Femur (tissue), 1 donor: ENCODE measurements around the gene SYT8.

Source experiments
- DNase-seq: peaks from one replicate; pipeline ENCODE4 v3.0.0-alpha.2; 2017

Gene SYT8

GRCh38 chr11:1832920-1833295 is 1.9 kb upstream of the SYT8 start:
- peak; percentile 22 for DNase-seq

- no peak for DNase-seq
Observed at GRCh38 chr11:1834062-1834610, 654 bp upstream of the SYT8 start.

- DNase-seq = no peak
Observed at GRCh38 chr11:1835671-1836010, 851 bp downstream of the SYT8 start.

GRCh38 chr11:1836011-1836945 is 1.5 kb downstream of the SYT8 start:
- DNase-seq = no peak

GRCh38 chr11:1837171-1838076 is 2.6 kb downstream of the SYT8 start:
- DNase-seq = peak; percentile 91

- no peak for DNase-seq
Observed at GRCh38 chr11:1838077-1838425, 3.3 kb downstream of the SYT8 start.

- peak; percentile 72 for DNase-seq
Observed at GRCh38 chr11:1838426-1839144, 3.8 kb downstream of the SYT8 start, which contains the start of gene TNNI2. Gene TNNI2, plus strand, starts transcription at chr11:1838981. Its CDS starts 716 bp downstream, at chr11:1839697.

GRCh38 chr11:1839204-1839923 is 4.6 kb downstream of the SYT8 start:
- no peak for DNase-seq

GRCh38 chr11:1839924-1840779 is 5.4 kb downstream of the SYT8 start:
- peak; percentile 74 for DNase-seq

- DNase-seq = no peak
Observed at GRCh38 chr11:1840780-1841480, 6.1 kb downstream of the SYT8 start.

GRCh38 chr11:1841511-1842148 is 6.8 kb downstream of the SYT8 start:
- DNase-seq = no peak

- no peak for DNase-seq
Observed at GRCh38 chr11:1842149-1843097, 7.6 kb downstream of the SYT8 start.

- no peak for DNase-seq
Observed at GRCh38 chr11:1843098-1843473, 8.3 kb downstream of the SYT8 start.

- no peak for DNase-seq
Observed at GRCh38 chr11:1843796-1844195, 9.0 kb downstream of the SYT8 start.

GRCh38 chr11:1844221-1845094 is 9.7 kb downstream of the SYT8 start:
- DNase-seq = peak; percentile 67

GRCh38 chr11:1845095-1845429 is 10.3 kb downstream of the SYT8 start:
- DNase-seq = no peak

- no peak for DNase-seq
Observed at GRCh38 chr11:1845561-1846452, 11.0 kb downstream of the SYT8 start.
